Epithelial cell of prostate (primary cell): ENCODE data around the gene CYP11A1.
"Not testable (repeated sequence)": the region's sequence is repeated elsewhere in the genome, so short reads cannot be mapped to it uniquely, and the experiment has no call there.

Source experiments
- DNase-seq: peaks from one replicate; pipeline ENCODE4 v3.0.0-alpha.2; 2011; ENCODE audit warnings: low read depth, low spot score
- H3K27ac ChIP-seq: fragments of 450-650 bp; 2 replicates; pipeline ENCODE4 v1.5.1; 2017; ENCODE audit warnings: mild to moderate bottlenecking

CYP11A1 gene

GRCh38 chr15:74377831-74378766, 10.7 kb upstream of the CYP11A1 start:
- peak overlapping the region; percentile 12 for H3K27ac ChIP-seq
- no peak for DNase-seq

- no peak overlapping the region for H3K27ac ChIP-seq
- no peak for DNase-seq
Observed at GRCh38 chr15:74376825-74377581, 9.6 kb upstream of the CYP11A1 start.

GRCh38 chr15:74376226-74376625, 8.8 kb upstream of the CYP11A1 start:
- no peak for DNase-seq
- no peak overlapping the region for H3K27ac ChIP-seq

GRCh38 chr15:74375303-74375693, 7.9 kb upstream of the CYP11A1 start:
- H3K27ac ChIP-seq: no peak overlapping the region
- DNase-seq: no peak

DNA sequence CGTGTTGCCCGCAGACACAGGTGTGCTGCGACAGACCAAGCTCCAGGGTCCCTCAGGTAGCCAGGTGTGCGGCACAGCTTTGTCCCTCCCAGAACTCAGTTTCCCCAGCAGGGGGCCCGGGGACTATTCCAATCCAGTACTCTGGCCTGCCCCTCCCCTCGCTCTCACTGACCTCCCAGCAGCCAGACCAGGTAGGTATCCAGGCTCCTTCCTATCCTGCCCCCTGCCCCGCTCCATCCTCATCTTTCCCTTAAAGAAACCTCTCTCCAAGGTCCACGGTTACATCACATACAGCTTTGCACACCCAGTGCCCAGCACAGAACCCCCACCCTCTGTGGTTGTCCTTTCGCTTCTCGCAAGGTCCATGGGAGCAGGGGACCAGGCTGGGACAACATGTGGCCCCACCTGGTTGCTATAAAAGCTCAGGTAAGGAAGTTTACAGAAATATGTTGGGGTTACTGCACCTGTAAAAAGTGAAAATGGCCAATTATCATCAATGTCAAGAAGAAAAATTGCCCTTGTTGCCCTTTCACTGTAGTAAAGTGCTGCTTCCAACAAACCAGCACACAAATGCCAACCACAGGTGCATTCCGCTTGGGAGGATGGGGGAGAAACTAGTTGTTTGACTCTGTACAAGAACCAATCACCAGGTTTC, 7.3 kb upstream of the CYP11A1 start:
- DNase-seq: no peak
- H3K27ac ChIP-seq: no peak overlapping the region

- DNase-seq: peak; percentile 68
- no peak overlapping the region for H3K27ac ChIP-seq
Observed at GRCh38 chr15:74373731-74374647, 6.5 kb upstream of the CYP11A1 start.

- no peak overlapping the region for H3K27ac ChIP-seq
Observed at GRCh38 chr15:74373056-74373650, 5.7 kb upstream of the CYP11A1 start.

GRCh38 chr15:74370471-74370870, 3.0 kb upstream of the CYP11A1 start:
- DNase-seq: no peak
- no peak overlapping the region for H3K27ac ChIP-seq

More at GRCh38 chr15:74373056-74373650, 5.7 kb upstream of the CYP11A1 start:
- DNase-seq: no peak

DNA sequence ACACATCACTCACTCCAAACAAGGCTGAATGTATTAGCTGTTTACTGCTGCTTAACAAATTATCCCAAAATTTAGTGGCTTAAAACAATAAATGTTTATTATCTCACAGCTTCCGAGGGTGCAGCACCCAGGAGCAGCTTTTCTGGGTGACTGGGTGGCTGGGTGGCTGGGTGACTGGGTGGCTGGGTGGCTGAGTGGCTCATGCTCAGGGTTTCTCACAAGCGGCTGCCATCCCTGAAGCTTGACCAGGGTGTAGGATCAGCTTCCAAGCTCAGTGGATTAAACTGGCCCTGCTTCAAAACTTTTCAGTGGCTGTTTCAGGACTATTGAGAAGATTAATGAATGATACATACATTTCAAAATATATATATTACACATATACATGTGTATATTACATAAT, 2.3 kb upstream of the CYP11A1 start:
- no peak overlapping the region for H3K27ac ChIP-seq
- DNase-seq: no peak

DNA sequence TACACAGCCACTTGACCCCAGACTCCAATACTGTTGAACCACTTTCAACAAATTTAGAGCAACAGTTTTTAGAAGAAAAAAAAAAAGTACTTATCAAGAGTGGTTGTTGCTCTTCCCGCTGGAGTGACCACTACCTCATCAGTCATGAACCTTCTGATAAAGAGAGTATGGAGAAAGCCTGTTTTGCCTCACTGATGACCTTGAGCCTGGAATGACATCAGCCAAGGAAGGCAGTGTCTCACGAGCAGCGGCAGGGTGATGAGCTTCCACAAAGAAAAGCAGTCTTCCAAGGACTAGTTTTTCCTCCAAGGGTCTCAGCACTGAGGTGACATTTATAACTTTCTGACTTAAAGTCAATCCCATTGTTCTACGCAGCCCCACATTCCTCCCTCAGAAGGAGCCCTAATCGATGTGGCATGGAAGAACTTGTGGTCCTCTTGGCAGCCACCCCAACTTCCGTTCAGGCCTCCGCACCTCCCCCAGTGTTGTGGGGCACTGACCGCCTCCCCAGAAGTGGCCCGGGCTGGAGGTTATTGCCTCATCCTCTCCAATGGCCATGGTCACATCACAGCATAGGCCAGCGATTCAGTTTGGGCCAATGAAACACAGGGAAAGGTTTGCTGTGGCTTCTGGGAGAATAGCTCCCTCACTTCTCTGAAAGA, 1.8 kb upstream of the CYP11A1 start:
- no peak for DNase-seq
- H3K27ac ChIP-seq: no peak overlapping the region

- no peak for DNase-seq
- no peak overlapping the region for H3K27ac ChIP-seq
Observed at GRCh38 chr15:74368121-74368520, 675 bp upstream of the CYP11A1 start.

- H3K27ac ChIP-seq: no peak overlapping the region
- no peak for DNase-seq
Observed at GRCh38 chr15:74365598-74366445, 1.6 kb downstream of the CYP11A1 start.

DNA sequence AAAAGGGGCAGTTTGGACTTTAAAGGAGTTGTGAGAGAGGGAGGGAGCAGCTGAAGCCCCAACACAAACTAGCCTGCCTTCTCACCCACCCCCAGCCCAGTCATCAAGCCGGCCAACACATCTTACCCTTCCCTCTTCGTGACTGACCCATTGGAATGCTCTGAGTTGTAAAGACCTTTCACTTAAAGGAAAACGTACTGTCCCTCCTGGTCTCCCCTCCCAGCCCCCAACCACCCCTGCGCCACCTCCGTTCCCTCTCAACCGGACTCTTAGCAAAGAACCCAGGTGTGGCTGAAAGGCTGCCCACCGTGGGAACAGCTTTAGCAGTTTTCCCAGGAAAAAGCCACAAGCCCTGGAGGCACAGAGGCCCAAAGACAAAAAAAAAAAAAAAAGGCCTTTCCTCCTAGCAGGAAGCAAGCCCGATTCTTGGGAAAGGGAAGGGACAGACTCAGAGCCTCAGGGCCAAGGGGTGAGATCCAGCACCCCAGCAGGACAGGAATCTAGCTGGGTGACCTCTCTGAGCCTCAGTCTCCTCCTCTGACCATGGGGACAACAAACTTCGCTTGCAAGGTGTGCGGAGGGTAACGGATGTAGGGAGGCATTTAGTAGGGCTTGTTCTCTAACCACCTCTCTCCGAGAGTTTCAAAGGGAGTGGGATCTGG, 2.4 kb downstream of the CYP11A1 start:
- no peak for DNase-seq
- H3K27ac ChIP-seq: no peak overlapping the region

DNA sequence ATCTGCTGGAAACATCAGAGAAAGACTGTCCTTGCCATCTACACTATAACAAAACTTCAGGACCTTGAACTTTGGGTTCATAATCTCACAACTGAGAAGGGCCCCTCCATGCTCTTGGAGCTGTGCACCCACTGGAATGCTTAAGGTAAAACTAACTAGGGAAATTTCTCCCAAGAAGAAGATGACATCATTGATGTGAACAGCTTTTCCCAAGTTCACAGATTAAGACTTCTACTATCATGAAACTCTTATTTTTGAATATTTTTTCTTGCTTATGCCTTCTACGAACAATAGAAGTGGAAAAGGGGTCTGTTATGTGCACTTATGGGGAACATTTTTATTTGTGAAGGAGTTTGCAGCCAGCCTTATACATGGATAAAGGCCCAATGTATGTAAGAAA, 5.0 kb downstream of the CYP11A1 start:
- H3K27ac ChIP-seq: no peak overlapping the region
- DNase-seq: no peak

GRCh38 chr15:74360855-74361254, 6.6 kb downstream of the CYP11A1 start:
- DNase-seq, H3K27ac ChIP-seq: not testable (repeated sequence)

DNA sequence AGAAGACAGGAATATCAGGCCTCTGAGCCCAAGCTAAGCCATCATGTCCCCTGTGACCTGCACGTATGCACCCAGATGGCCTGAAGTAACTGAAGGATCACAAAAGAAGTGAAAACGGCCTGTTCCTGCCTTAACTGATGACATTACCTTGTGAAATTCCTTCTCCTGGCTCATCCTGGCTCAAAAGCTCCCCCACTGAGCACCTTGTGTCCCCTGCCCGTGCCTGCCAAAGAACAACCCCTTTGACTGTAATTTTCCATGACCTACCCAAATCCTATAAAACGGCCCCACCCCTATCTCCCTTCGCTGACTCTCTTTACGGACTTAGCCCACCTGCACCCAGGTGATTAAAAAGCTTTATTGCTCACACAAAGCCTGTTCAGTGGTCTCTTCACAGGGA, 8.1 kb downstream of the CYP11A1 start:
- not testable (repeated sequence) for H3K27ac ChIP-seq, DNase-seq

GRCh38 chr15:74357514-74357913, 9.9 kb downstream of the CYP11A1 start:
- H3K27ac ChIP-seq, DNase-seq: not testable (repeated sequence)
